A549 treated with RU486 at 1 μM for 4 hours (cell line): ENCODE results near the gene EPM2AIP1. TPM values are rescaled to one million over a fixed set of nuclear protein-coding genes. Genes with fewer than 3 reads are reported as not detected.

Experiments used
- total RNA-seq: library from RNA; stranded (reverse); fragments of 200-300 nt; extraction: Qiagen RNA extraction; gene quantifications from 5 replicates; pipeline ENCODE4 v1.2.3, GENCODE V29; 2022; ENCODE audit warnings: low read depth

EPM2AIP1 gene
- total RNA-seq, result 3.9 to 7.1 TPM (median 6.7 TPM) in 5 replicates

GRCh38 chr3:36992806-36993325, at the start of gene EPM2AIP1:
TSS of gene EPM2AIP1 (minus strand) at chr3:36993131. CDS start at chr3:36993077, 54 bp downstream.

DNA sequence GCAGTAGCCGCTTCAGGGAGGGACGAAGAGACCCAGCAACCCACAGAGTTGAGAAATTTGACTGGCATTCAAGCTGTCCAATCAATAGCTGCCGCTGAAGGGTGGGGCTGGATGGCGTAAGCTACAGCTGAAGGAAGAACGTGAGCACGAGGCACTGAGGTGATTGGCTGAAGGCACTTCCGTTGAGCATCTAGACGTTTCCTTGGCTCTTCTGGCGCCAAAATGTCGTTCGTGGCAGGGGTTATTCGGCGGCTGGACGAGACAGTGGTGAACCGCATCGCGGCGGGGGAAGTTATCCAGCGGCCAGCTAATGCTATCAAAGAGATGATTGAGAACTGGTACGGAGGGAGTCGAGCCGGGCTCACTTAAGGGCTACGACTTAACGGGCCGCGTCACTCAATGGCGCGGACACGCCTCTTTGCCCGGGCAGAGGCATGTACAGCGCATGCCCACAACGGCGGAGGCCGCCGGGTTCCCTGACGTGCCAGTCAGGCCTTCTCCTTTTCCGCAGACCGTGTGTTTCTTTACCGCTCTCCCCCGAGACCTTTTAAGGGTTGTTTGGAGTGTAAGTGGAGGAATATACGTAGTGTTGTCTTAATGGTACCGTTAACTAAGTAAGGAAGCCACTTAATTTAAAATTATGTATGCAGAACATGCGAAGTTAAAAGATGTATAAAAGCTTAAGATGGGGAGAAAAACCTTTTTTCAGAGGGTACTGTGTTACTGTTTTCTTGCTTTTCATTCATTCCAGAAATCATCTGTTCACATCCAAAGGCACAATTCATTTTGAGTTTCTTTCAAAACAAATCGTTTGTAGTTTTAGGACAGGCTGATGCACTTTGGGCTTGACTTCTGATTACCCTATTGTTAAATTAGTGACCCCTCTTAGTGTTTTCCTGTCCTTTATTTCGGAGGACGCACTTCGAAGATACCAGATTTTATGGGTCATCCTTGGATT, 674 bp upstream of the EPM2AIP1 start, which contains the start of gene MLH1:
Gene MLH1 (plus strand): TSS at position 193 of the 958 bp plus-strand sequence. CDS start 30 bp downstream, at position 223.

DNA sequence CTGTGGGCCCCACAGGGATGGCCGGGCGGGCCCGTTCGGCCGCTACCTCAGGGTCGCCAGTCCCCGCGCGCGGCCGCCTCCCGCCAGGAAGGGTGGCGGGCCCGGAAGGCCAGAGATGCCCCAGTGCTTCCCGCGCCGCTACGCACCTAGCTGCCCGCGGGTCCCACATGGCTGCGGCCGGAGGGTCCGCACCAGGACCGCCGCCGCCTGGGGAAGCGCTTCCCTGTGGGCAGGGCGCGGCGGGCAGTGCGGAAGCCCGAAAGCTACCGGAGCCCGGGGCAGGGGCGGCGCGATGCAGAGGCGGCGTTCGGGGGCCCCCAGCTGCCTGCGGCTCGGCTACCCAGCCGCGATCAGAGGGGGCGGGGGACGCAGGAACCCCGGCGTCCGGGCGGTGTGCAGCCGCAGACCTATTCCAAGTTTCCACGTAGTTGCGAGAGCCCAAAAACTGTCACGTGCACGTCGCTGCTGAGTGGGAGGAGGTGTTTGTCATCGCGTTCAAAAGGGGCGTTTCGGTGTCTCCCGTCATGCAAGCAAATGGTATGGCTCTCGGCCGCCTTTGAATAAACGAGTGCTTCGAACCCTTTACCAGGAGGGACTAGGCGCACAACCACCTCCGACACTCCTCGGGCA, 48.2 kb downstream of the EPM2AIP1 start, which contains the start of gene TRANK1:
Gene TRANK1 (minus strand): TSS at position 414 of the 630 bp plus-strand sequence. CDS start 245 bp downstream, at position 169.

Other genes with a start within 250 kb of the EPM2AIP1 start
- not detected in 5 replicates for gene DCLK3, start 228.6 kb downstream of the EPM2AIP1 start, total RNA-seq
- gene TRANK1, start 48.1 kb downstream of the EPM2AIP1 start, total RNA-seq, result 0.93 to 2.4 TPM (median 1.8 TPM) in 5 replicates
- gene MLH1, start 387 bp upstream of the EPM2AIP1 start, total RNA-seq, result 31.4 to 44.6 TPM (median 32.2 TPM) in 5 replicates
- gene LRRFIP2, start 181.5 kb upstream of the EPM2AIP1 start, total RNA-seq, result 50.0 to 68.8 TPM (median 56.9 TPM) in 5 replicates